NCI-H2081 treated with DMSO at 0.1 percent for 48 hours (cell line): ENCODE measurements around the gene PACSIN3.
A peak's percentile ranks its signal among the peaks of the same experiment; 100 is the strongest.
"Not testable (repeated sequence)": the region's sequence is repeated elsewhere in the genome, so short reads cannot be mapped to it uniquely, and the experiment has no call there.

Source experiments
- DNase-seq: peaks from one replicate; lab custom pipeline; 2025; lab: John Stamatoyannopoulos, UW

The PACSIN3 gene

DNA sequence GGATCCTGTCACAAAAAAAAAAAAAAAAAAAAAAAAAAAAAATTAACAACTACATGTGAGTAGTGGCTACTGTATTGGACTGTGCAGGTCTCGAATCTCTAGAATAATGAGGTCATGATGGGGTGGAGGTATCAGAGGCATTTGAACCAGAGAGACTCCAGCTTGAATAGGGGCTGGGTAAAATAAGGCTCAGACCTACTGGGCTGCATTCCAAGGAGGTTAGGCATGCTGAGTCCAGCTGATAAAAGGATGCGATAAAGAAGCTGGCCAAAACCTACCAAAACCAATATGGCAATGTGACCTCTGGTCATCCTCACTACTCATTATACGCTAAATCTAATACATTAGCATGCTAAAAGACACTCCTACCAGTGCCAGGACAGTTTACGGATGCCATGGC, 5.9 kb upstream of the PACSIN3 start:
- no peak for DNase-seq

DNA sequence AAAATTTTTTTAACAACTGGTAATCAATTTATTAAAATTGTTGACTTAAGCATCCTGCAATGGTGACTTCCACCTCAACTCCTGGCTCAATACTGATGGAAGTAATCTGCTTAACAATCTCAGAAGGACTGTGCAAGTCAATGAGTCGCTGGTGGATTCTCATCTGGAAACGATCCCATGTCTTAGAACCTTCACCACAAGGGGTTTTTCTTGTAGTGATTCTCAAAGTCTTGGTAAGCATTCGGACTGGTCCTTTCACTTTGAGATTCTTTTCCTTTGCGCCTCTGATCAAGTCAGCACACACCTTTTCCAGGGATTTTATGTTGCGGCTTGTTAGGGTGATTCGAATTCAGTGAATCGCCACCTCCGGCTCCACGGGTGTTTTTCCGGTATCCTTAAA, 4.9 kb upstream of the PACSIN3 start:
- not testable (repeated sequence) for DNase-seq

DNA sequence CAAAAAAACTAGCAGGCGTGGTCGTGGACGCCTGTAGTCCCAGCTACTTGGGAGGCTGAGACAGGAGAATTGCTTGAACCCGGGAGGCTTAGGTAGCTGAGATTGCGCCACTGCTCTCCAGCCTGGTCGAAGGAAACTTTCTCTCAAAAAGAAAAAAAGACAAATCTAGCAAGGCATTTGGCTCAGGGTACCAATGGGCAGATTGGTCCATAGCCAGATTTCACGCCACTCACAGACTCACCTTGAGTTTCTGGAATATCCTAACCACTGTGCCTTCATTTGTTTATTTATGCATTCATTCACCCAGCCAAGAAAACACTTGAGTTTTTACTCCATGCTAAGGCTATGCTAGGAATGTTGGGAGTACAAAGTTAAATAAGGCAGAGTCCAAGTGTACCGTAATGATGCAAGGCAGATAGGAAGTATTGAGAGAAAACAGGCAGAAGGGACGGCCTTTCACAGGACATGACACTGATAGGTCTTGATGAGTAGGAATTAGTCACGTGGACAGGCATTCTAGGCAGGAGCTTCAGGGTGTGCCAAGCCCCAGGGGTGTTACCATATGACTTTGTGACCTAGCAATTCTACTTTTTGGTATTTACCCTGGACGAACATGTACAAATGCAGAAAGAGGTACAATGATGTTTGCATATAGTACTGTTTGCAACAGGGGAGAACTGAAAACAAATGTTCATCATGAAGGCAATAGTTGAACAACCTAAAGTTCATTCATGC, 3.0 kb upstream of the PACSIN3 start:
- no peak for DNase-seq

DNA sequence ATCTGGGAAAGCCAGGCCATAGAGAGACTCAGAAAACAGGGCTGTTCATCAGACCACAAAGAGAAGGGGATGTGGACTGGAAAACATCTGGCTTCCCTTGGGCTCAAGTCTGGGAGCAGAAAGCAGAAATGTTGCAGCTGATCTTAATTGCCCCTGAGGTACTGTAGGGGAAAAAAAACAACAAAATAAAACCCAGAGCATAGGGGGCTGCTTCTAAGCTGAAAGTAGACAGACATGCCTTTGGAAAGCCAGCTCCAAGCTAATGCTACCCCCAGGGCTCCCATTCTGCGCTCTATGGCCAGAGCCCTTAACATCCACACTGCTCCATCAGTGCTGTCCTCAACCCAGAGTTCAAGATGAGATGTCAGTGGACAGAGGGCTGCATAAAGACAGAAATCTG, 2.0 kb upstream of the PACSIN3 start:
- DNase-seq: no peak

DNA sequence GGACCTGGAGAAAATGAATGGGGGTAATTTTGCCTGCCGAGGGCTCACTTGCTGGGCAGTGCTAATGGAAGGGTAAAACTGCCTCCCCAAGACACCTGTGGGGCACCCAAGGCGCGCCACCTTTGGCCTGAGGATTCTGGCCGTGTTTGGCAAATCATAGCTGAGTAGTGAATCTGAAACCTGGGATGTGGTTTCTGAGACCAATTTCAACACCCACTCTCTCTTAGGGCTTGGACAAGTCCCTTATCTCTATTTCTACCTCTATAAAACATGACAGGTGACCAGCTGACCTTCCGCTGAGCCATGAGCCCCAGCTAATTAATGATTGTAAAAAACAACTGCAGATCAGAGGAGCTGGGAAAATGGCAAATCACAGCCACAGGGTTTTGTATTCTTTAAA, 1.5 kb upstream of the PACSIN3 start:
- no peak for DNase-seq

DNA sequence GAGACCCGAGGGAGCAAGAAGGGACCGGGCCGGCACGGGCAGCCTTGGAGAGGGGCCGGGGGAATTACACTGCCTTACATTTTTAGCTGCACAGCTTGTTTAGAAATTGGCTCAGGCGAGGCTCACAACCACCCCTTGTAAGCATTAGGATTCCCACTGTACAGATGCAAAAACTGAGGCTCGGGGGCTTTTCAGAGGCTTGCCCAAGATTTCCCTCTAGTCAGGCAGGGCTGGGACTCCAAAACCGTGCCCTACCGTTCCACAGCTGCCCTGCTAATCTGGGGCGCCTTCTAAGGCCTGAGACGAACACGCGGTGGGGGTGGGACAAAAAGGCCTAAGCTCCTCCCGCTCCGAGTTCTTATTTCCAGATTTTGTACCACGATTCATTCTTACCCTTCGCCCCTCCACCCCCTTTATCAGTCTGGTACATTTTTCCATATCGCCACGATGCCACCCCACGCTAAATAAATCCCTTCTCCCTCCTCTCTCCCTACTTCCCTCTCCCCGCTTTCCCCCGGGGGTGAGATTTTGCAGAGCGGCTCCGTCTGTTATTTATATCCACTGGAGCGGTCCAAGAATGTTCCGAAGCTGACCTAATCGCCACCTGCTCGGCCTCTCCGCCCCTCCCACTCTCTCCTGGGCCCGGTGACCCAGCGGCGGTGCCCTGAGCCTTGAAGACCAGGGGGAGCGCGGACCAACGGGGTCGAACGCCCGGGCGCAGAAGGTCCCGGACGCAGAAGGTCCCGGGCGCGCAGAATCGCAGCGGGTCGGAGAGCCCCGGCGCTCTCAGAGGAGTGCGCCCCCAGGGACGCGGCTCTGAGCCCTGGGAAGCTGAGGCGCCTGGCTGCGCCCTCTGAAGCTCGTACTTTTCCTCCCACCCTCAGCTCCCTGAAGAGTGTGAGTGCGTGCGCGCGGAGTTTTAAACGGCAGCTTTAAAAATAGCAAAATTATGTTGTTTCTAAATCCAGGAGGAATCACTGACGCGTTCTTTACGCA, 764 bp upstream of the PACSIN3 start:
- DNase-seq: no peak

DNA sequence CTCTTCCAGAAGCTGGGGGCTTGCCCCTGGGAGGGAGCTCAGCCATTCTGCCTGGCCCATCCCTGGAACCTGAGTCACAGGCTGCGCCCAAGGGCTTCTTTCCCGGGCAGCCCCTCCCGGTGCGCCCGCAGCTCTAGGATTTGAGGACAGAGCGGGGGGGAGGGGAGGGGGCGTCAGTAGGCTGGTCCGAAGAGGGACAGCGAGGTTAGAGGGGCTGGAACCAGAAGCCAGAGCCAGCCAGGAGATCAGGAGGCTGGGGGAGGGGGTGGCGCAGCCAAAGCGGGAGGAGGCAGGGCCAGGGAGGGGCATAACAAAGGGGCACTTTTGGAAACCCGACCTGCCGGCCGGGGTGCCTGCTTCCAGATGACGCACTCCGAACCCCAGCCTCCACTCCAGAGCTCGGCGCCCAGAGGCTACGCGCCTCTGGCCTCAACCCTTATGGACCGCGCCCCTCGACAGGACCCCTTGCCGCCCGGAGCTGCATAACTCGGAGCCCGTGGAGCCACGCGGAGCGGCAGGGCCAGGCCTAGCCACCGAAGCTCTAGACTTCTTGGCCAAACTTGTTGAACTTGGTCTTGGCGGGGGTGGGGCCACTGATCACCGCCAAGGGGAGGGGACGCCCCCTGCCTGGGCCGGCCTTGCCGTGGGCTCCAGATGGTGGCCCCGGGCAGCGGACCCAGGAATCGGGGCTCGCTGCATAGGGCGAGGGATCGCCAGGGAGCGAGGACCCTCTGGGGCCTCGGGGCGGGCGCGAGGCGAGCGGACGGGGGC, 744 bp downstream of the PACSIN3 start:
- no peak for DNase-seq

DNA sequence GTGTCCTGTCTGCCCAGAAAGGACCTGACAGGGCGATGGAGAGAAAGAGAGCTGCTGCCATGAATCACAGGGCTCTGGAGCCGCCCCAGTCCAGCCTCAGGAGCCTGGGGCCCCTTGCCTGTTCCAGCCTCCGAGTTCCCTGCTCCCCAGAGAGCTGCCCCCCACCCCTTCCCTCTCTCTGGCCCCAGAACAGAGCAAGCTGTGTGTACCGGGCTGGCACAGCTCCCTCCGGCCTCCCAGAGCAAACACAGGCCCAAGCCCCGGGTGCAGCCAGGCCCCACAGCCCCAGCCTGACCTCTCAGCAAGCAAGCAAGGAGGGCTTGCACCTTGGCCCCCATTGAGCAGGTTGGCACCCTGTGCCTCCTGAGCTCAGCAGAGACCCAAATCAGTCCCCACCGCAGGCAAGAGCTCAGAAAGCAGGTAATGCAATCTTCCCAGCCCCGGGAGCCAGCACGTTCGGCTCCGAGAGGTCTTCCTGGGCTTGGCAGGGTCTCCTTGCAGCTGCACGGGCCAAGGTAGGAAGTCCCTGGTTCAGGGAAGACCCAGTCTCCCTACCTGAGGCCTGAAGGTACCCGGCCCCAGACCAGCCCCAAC, 1.4 kb downstream of the PACSIN3 start:
- DNase-seq: no peak

DNA sequence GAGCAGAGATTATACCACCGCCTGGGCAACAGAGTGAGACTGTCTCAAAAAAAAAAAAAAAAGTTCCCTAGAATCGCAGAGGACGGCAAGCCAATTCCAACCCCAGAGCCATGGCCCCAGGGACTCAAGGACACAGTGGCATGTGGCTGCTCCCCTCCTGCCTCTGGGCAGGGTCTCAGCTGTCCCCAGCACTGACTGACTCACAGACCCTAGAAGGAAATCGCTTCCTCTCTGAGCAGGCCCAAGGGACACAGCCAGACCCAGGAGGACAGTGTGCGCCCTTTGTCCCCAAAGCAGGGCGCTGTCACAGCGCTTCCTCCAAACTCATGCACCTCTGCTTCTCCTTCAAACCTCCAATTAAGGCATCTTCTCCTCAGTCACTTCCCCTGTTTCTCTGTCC, 2.3 kb downstream of the PACSIN3 start:
- DNase-seq: no peak

DNA sequence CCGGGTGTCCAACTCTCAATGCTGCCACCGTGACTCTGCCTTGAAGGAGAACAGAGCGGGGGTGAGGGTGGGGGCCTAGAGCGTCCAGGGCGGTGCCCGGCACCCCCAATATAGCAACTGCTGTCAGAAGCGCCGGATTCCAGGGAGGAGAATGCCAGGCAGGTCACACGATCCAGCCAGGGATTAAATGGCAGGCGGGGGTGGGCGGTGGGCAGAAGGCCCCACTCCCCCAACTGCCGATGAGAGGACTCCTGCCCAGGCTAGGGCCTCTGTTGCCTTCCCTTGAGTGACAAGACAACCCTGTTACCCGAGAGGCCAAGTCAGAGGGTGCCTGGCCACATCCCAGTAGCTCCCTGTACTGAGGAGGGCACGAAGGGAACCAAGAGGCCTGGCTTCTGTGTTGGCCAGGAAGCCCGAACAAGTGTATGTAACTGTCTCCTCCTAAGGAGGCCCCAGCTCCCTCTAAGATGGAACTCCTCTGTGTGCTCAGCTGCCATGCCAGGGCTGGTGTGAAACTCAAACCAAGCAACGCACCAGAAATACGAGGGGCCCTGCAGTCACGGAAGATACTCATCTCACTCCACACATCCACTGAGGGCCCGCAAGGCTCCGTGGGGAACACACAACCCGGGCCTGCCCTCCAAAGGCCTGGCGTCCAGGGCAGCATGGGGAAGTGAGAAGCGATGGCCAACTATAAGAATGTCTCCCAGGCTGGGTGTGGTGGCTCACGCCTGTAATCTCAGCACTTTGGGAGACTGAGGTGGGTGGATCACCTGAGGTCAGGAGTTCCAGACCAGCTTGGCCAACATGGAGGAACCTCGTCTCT, 3.0 kb downstream of the PACSIN3 start:
- no peak for DNase-seq

DNA sequence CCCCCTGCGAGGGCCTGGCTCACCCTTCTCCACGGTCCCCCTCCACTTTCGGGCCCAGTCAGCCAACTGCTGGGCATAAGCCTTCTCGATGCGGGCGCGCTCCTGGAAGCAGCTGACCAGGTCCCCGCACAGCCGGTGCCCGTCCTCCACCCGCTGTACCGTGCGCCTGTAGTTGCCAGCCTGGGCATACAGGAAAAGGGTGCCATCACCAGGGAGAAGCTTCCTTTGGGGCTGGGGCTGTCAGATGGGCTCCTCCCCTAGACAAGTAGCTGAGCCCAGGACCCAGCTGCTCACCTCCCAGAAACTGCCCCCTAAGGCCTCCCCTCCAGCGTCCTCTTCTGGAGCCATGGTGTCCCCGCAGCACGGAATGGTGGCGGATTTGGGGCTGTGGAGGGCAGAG, 3.9 kb downstream of the PACSIN3 start:
- DNase-seq: no peak

DNA sequence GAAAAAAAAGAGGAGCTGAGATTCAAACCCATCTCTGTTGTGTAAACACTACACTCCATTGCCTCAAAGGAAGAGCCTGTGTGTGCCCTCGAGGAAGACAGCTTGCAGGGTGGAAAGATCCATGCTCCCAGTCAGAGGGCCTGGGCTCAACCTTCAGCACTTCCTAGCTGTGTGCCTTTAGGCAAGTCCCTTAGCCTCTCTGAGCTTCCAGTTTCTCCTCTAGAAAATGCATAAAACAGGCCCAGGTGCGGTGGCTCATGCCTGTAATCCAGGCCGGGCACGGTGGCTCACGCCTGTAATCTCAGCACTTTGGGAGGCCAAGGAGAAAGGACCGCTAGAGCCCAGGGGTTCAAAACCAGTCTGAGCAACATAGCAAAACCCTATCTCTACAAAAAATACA, 5.0 kb downstream of the PACSIN3 start:
- no peak for DNase-seq

DNA sequence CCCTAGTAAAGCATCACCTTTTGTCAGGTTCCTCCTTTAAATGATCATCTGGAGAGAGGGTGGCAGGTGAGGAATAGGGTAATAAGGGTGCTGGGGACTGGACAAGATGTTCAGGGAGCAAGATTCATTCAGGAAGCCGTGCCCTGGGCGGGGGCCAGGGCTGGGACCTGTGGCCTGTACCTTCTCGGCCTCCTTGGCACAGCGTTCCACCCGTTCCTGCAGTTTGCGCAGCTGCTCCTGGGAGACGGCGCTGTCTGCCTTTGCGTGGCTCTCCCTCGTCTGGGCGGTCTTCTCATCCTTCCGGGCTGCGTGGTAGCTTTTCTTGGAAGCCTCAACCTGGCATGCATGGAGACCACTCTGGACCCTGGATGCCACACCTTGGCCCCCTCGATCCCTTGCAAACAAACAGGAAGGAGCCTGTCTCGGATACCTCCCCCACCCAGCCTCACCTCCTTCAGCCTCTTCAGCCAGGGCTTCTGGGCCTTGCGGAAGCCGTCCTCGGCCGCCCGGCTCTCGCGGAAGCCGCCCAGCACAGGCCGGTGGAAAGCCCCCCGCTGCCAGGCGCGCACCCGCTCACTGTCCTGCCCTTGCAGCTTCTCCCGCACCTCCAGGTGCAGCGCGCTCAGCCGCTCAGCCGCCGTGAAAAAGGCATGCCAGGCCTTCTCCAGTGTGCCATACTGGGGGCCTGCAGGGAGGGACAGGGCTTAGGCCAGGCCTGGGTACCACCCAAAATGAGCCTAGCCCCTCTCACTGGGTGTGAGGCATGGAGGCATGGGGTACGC, 6.0 kb downstream of the PACSIN3 start:
- no peak for DNase-seq

DNA sequence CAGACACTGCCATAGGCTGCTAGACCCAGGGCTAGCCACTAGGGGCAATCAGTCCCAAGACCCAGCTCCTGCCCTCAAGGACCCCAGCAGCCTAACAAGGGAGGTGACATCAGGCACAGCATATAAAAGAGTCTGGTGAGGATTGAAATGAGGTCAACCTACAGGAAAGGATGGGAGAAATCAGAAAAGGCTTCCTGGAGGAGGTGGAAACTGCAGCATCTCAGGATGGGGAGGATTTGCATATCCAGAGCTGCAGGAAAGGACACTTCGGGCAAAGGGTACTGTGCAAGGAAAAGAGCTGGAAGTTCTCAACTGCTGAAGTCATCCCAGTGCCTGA, 6.6 kb downstream of the PACSIN3 start:
- no peak for DNase-seq

DNA sequence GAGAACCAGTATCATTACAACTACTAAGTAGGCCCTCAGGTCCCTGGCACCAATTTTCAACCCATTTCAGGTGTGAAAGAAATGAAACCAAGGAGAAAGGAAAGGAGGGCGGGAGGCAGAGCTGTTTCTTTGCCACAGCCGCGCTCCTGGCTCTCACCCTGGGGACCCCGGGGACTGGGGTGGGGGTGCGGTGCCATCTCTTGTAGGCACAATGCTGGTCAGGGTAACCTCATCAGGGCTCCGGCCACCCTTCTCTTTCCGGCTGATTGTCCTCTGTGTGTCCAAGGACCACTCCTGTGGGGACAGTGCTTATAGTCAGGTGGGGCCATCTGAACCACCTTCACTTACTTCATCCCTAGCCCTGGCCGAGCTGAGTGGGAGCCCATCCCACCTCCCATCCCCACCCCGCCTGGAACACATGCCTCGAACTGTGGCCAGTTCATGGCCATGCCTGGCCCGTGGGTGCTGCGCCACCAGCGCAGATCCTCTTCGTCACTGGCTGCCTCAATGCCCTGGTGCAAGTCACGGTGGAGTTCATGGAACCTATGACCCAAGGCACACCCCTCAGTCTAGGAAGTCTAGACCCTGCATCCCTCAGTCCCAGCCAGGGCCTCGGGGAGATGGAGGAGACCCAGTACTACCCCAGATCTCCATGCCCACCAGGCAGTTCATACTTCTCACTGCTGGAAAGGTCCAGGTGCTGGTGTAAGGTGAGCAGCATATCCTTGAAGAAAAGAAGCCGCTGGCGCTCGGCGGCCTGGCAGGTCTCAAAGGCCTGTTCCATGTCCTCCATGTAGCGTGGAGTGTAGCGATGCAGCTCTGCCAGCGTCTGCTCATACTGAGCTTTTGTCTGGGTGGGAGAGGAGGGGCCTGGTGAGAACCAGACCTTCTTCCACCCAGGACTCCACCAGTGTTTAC, 7.2 kb downstream of the PACSIN3 start:
- DNase-seq: no peak

DNA sequence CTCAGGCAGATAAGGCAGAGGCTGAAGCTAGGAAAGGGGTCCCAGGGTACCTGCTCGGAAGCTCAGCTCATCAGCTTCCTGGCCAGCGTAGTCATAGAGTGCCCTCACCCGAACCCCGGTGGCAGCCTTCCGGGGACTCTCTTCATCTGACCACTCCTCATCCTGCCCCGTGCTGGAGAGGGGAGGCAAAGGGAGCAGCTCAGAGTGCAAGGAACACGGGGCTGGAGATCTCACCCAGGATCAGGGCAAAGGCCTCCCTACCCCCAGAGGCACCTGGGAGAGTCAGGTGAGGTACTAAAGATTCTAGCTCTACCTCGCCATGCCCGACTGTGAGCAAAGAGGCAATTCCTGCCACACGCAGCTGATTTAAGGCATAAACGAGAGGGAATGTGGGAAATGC, 7.9 kb downstream of the PACSIN3 start:
- no peak for DNase-seq

DNA sequence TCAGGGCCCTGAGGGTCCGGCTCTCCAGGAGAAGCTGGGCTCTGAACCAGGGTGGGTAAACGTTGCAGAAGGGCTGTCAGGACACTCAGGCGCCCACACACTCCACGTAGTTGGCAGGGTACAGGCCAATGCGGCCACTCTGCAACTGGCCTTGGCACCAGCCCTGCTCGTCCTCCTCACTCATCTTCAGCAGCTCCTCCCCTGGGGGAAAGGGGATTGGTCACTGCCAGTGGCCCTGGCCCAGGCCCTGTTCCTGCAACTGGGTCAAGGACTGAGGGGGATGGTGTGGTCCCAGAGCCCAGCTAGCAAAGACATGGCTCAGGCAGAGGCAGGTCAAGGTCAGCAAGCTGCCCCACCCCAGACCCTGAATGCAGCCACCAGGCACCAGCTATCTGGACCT, 8.4 kb downstream of the PACSIN3 start:
- DNase-seq: no peak

DNA sequence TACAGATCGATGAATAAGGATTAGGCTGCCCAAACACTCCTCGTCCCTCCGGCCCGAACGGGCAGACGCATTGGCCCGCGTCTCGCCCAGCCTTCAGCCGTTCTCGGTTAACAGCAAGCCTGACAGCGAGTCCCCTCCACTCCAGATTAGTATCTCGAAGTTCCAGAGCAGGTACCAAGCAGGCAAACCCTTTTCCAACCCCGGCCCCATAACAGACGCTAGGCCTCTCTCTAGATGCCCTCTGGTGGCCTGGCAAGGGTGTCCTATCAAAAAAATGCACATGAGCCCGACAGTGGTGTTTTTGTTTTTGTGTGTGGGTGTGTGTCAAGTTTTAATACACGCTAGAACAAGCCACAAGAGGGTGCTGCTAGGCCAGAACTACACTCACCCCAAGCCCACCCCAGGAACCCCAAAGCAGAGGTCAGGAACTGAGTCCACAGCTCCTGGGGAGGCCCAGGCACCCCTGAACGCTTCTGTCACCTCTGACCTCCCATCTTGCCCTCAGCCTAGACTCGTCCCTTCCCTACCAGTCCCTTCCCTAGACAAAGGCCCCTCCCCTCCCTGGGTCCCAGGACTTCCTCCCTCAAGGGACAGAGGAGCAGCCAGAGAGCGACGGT, 8.9 kb downstream of the PACSIN3 start:
- DNase-seq: peak; percentile 14
